Neural progenitor cell (in vitro differentiated cells): ENCODE measurements around the gene PLCXD3. TPM values are rescaled to one million over a fixed set of nuclear protein-coding genes. Genes with fewer than 3 reads are reported as not detected.
A peak's percentile ranks its signal among the peaks of the same experiment; 100 is the strongest.

Experiments
- DNase-seq: peaks from one replicate; pipeline ENCODE4 v3.0.0-alpha.2; 2016; ENCODE audit warnings: low spot score
- H2AFZ ChIP-seq: fragments of 200-600 bp; sonication (generic); replicated peaks from 2 replicates; pipeline ENCODE4 v1.6.1; 2016; ENCODE audit warnings: antibody characterized with exemption
- H3F3A ChIP-seq: fragments of 200-600 bp; sonication (generic); 2 replicates; pipeline ENCODE4 v1.6.1; 2016; ENCODE audit warnings: antibody characterized with exemption, low read depth
- H3K27ac ChIP-seq: fragments of 200-600 bp; sonication (generic); 2 replicates; pipeline ENCODE4 v1.5.1; 2016; ENCODE audit warnings: mild to moderate bottlenecking
- H3K27me3 ChIP-seq: fragments of 200-600 bp; sonication (generic); 2 replicates; pipeline ENCODE4 v1.6.1; 2016; ENCODE audit warnings: mild to moderate bottlenecking, moderate library complexity
- H3K36me3 ChIP-seq: fragments of 200-600 bp; sonication (generic); 2 replicates; pipeline ENCODE4 v1.5.1; 2016
- H3K4me1 ChIP-seq: fragments of 200-600 bp; sonication (generic); 2 replicates; pipeline ENCODE4 v1.6.1; 2016; ENCODE audit warnings: mixed run types
- H3K4me2 ChIP-seq: fragments of 200-600 bp; sonication (generic); 2 replicates; pipeline ENCODE4 v1.6.1; 2016
- H3K4me3 ChIP-seq: fragments of 200-600 bp; sonication (generic); 2 replicates; pipeline ENCODE4 v1.5.1; 2016
- H3K79me2 ChIP-seq: fragments of 200-600 bp; sonication (generic); 2 replicates; pipeline ENCODE4 v1.6.1; 2016; ENCODE audit warnings: low read depth
- H3K9ac ChIP-seq: fragments of 200-600 bp; sonication (generic); 2 replicates; pipeline ENCODE4 v1.6.1; 2016
- H3K9me3 ChIP-seq: fragments of 200-600 bp; sonication (generic); 2 replicates; pipeline ENCODE4 v1.5.1; 2016; ENCODE audit warnings: low read depth
- H4K20me1 ChIP-seq: fragments of 200-600 bp; sonication (generic); 2 replicates; pipeline ENCODE4 v1.6.1; 2016; ENCODE audit warnings: low read depth
- H3K27ac Mint-ChIP-seq: 3 replicates; pipeline ENCODE4 v1.8.0; 2021; ENCODE audit warnings: mixed read lengths
- H3K27me3 Mint-ChIP-seq: 2 replicates; pipeline ENCODE4 v1.8.0; 2022; ENCODE audit warnings: low read depth, mild to moderate bottlenecking, inconsistent platforms, moderate library complexity, mixed read lengths; ENCODE audit not compliant: insufficient read depth
- H3K36me3 Mint-ChIP-seq: 3 replicates; pipeline ENCODE4 v1.8.0; 2021; ENCODE audit warnings: mixed read lengths
- H3K4me1 Mint-ChIP-seq: 3 replicates; pipeline ENCODE4 v1.8.0; 2021; ENCODE audit warnings: mixed read lengths
- H3K4me3 Mint-ChIP-seq: 3 replicates; pipeline ENCODE4 v1.8.0; 2021; ENCODE audit warnings: mild to moderate bottlenecking, moderate library complexity, mixed read lengths
- H3K9me3 Mint-ChIP-seq: 3 replicates; pipeline ENCODE4 v1.8.0; 2020; ENCODE audit warnings: mixed read lengths
- EZH2 ChIP-seq: fragments of 200-600 bp; sonication (generic); IDR thresholded peaks from 2 replicates; pipeline ENCODE4 v1.6.1; 2017; ENCODE audit warnings: antibody characterized with exemption, mild to moderate bottlenecking, moderate library complexity
- EZH2phosphoT487 ChIP-seq: fragments of 200-600 bp; sonication (generic); IDR thresholded peaks from 2 replicates; pipeline ENCODE4 v1.6.1; 2017; ENCODE audit warnings: antibody characterized with exemption
- total RNA-seq: library from RNA; depleted of rRNA; stranded (reverse); fragments of >200 nt; gene quantifications from 2 replicates; pipeline ENCODE4 v1.2.3, GENCODE V29; 2015; ENCODE audit warnings: low replicate concordance
- TF ChIP-seq, protein P1 (sequence below): fragments of 200-600 bp; sonication (generic); IDR thresholded peaks from 2 replicates; pipeline ENCODE4 v1.5.1; 2017; ENCODE audit warnings: antibody characterized with exemption, mild to moderate bottlenecking

The PLCXD3 gene
- total RNA-seq, 1 donor from 2014 or later = not detected

DNA sequence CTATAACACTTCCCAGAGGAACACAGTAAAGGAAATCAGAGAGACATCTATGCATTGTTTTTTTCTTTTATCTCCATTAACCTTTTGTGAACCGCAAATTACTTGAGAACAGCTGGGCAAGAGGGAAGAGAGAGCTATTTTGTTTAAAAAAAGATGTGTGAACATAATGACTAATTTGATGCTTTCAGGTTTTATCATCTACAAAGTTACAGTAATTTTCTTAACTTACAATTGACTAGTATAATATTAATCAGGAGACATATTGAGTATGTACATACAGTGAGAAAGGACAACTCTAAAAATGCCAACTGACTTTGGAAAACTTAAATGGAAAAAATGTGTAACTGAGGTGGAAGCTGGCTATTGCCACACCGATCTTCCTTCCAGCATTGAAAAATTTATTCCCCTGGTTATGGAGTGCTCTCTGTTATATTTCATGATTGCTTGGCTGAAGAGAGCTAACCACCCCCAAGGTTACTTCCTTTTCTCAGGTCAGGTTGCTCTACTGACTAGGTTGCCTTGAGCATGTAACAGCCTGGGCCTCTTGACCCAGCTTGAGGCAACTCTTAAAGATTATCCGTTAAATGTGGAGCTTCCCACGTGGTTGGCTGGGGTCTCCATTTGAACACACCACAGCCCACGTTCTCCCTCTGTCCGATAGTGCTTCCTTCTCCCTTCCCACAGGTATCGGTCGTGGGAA, 234.4 kb downstream of the PLCXD3 start:
- Mint-ChIP-seq H3K4me1 (peaks cover 3% of the 10 kb centered on the region), H3K4me3 (no peak overlapping the region), H3K27me3 (no peaks in the 10 kb centered on the region), H3K9me3 (no peaks in the 10 kb centered on the region), H3K27ac (no peak overlapping the region), H3K36me3 (no peaks in the 10 kb centered on the region)
- Histone ChIP-seq H3K36me3 (no peaks in the 10 kb centered on the region), H4K20me1 (no peaks in the 10 kb centered on the region), H3K9me3 (no peaks in the 10 kb centered on the region), H3K9ac (no peak overlapping the region), H3K79me2 (no peaks in the 10 kb centered on the region), H2AFZ (no peak overlapping the region), H3F3A (no peaks in the 10 kb centered on the region), H3K27me3 (no peaks in the 10 kb centered on the region), H3K27ac (no peak overlapping the region), H3K4me1 (peaks cover 6% of the 10 kb centered on the region), H3K4me2 (no peak overlapping the region), H3K4me3 (no peak overlapping the region)
- no peak for DNase-seq
- TF ChIP-seq, protein P1, sequence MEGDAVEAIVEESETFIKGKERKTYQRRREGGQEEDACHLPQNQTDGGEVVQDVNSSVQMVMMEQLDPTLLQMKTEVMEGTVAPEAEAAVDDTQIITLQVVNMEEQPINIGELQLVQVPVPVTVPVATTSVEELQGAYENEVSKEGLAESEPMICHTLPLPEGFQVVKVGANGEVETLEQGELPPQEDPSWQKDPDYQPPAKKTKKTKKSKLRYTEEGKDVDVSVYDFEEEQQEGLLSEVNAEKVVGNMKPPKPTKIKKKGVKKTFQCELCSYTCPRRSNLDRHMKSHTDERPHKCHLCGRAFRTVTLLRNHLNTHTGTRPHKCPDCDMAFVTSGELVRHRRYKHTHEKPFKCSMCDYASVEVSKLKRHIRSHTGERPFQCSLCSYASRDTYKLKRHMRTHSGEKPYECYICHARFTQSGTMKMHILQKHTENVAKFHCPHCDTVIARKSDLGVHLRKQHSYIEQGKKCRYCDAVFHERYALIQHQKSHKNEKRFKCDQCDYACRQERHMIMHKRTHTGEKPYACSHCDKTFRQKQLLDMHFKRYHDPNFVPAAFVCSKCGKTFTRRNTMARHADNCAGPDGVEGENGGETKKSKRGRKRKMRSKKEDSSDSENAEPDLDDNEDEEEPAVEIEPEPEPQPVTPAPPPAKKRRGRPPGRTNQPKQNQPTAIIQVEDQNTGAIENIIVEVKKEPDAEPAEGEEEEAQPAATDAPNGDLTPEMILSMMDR = no peak
- TF ChIP-seq EZH2 (no peak), EZH2phosphoT487 (no peak)

DNA sequence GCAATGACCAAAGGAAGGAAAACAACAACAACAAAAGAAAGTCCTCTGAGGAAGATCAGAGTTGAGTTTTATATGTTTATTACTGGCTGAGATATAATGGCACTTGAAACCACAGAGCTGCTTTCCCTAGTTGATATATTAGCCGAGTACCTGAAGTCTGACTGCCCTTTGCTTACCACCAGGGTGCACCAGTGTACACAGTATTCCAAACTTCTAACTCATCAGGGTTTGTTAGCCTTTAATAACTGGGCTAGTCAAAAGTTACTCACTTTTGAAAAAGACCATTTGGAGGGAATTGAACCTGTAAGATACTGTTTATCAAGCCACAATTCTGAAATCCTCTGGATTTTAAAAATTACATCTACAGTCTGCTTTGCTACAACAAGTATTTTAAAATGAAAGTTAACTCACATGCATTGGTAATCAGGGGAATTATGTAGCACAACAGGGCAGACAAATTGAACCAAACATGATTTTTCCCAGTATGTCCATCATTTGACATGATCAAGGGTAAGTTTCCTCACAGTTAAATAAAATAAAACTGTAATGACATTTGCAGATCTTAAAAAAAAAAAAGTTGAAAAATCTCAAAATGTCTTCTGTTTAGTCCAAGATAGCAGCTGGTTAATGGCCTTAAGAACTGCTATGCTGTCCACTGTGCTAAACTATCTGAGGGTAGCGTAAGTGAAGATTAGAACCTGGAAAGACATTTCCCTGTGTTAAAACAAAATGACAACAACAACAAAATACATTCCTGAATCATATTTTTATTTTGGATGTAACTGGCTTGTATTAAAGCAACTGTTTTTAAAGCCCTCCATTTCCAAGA, 239.8 kb downstream of the PLCXD3 start:
- Histone ChIP-seq H3K4me2 (no peak overlapping the region), H3K36me3 (no peaks in the 10 kb centered on the region), H3K9ac (no peak overlapping the region), H3K4me3 (no peak overlapping the region), H3K4me1 (peaks cover 5% of the 10 kb centered on the region), H3K27ac (no peak overlapping the region), H4K20me1 (no peaks in the 10 kb centered on the region), H2AFZ (no peak overlapping the region), H3F3A (no peaks in the 10 kb centered on the region), H3K79me2 (no peaks in the 10 kb centered on the region), H3K9me3 (no peaks in the 10 kb centered on the region), H3K27me3 (no peaks in the 10 kb centered on the region)
- TF ChIP-seq EZH2phosphoT487 = no peak
- TF ChIP-seq, protein P1 = peak; percentile 84
- Mint-ChIP-seq H3K36me3 (no peaks in the 10 kb centered on the region), H3K27me3 (no peaks in the 10 kb centered on the region), H3K4me3 (no peak overlapping the region), H3K4me1 (no peaks in the 10 kb centered on the region), H3K9me3 (no peaks in the 10 kb centered on the region), H3K27ac (no peak overlapping the region)
- peak; percentile 62 for DNase-seq

DNA sequence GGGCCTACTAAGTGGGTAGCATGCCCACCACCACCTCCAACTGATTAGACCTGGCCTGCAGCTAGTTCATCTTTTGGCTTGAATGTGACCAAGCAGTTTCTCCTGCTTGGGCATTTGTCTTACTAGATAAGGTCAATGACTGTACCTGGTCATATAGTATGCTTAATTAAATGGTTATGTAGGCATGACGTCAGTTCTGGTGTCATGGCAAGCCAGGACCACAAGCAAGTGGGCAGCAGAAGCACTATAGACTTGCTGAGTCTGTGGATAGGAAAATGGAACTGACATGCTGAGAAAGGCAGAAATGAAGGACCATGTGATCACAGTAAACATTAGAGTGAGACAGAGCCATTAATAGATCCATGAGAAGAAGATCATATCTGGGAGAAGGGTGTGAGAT, 241.5 kb downstream of the PLCXD3 start:
- H3K27me3 ChIP-seq = no peaks in the 10 kb centered on the region
- no peak overlapping the region for H3K9ac ChIP-seq
- H3K4me2 ChIP-seq = no peak overlapping the region
- no peaks in the 10 kb centered on the region for H3F3A ChIP-seq
- H4K20me1 ChIP-seq = no peaks in the 10 kb centered on the region
- H3K9me3 ChIP-seq = no peaks in the 10 kb centered on the region
- no peaks in the 10 kb centered on the region for H3K36me3 Mint-ChIP-seq
- H2AFZ ChIP-seq = no peak overlapping the region
- no peaks in the 10 kb centered on the region for H3K4me1 Mint-ChIP-seq
- no peak overlapping the region for H3K4me3 ChIP-seq
- H3K4me3 Mint-ChIP-seq = no peak overlapping the region
- no peaks in the 10 kb centered on the region for H3K9me3 Mint-ChIP-seq
- no peak overlapping the region for H3K27ac ChIP-seq
- H3K27ac Mint-ChIP-seq = no peak overlapping the region
- no peaks in the 10 kb centered on the region for H3K79me2 ChIP-seq
- no peaks in the 10 kb centered on the region for H3K4me1 ChIP-seq
- H3K27me3 Mint-ChIP-seq = no peaks in the 10 kb centered on the region
- TF ChIP-seq EZH2phosphoT487 (no peak), EZH2 (no peak)
- TF ChIP-seq, protein P1 = no peak
- H3K36me3 ChIP-seq = no peaks in the 10 kb centered on the region
- DNase-seq = no peak
